Natural killer cell treated with Interleukin-12 subunit alpha and Interleukin-12 subunit beta and Interleukin-15 and Interleukin-18, amount 100 ng/mL, for 72 hours (primary cell): ENCODE data around the gene ANKRD31. TPM values are rescaled to one million over a fixed set of nuclear protein-coding genes. Genes with fewer than 3 reads are reported as not detected.

Experiments
- ATAC-seq, 2 donors: fragments of 150-1000 bp; cut with Tn5 transposase in 1 of 2; sonication (Bioruptor Pico), chemical (Tn5 transposase) in 1 of 2; 2 replicates each; pipeline ENCODE4 v1.10.0; 2021
- DNase-seq: peaks from one replicate; pipeline ENCODE4 v3.0.0; 2022; ENCODE audit warnings: low spot score
- H3K27ac Mint-ChIP-seq, 2 donors: 1 replicate in 1 of 2; 2 replicates in 1 of 2; pipeline ENCODE4 v1.8.0; 2022; ENCODE audit warnings: mixed read lengths in 2 of 2, mild to moderate bottlenecking in 1 of 2, moderate library complexity in 1 of 2
- H3K27me3 Mint-ChIP-seq, 2 donors: 1 replicate in 1 of 2; 2 replicates in 1 of 2; pipeline ENCODE4 v1.8.0; 2022; ENCODE audit warnings: mixed read lengths in 2 of 2
- H3K36me3 Mint-ChIP-seq: one replicate; pipeline ENCODE4 v1.8.0; 2022; ENCODE audit warnings: mixed read lengths
- H3K4me1 Mint-ChIP-seq, 2 donors: 1 replicate in 1 of 2; 2 replicates in 1 of 2; pipeline ENCODE4 v1.8.0; 2022; ENCODE audit warnings: low read depth in 2 of 2, mixed read lengths in 2 of 2, mild to moderate bottlenecking in 1 of 2
- H3K4me3 Mint-ChIP-seq: one replicate; pipeline ENCODE4 v1.8.0; 2022; ENCODE audit warnings: mixed read lengths
- H3K9me3 Mint-ChIP-seq: 2 replicates; pipeline ENCODE4 v1.8.0; 2022; ENCODE audit warnings: mixed read lengths
- total RNA-seq, 2 donors: library from RNA; stranded (reverse); gene quantifications; one replicate each; pipeline ENCODE4 v1.2.3, GENCODE V29; 2022

Gene ANKRD31
- total RNA-seq, 2 donors from 2014 or later = 0.22 TPM; not detected in 1

GRCh38 chr5:75055727-75056144 is 180.9 kb downstream of the ANKRD31 start:
- DNase-seq (no peak), ATAC-seq (no peak)
- peaks cover 37 to 42% of the 10 kb centered on the region in 2 donors for H3K27me3 Mint-ChIP-seq
- H3K36me3 Mint-ChIP-seq = no peaks in the 10 kb centered on the region
- H3K4me3 Mint-ChIP-seq = no peak overlapping the region
- H3K4me1 Mint-ChIP-seq = peaks cover 19 to 22% of the 10 kb centered on the region in 2 donors
- no peak overlapping the region for H3K27ac Mint-ChIP-seq
- H3K9me3 Mint-ChIP-seq = no peaks in the 10 kb centered on the region

GRCh38 chr5:75054134-75054930 is 182.3 kb downstream of the ANKRD31 start:
- Mint-ChIP-seq H3K9me3 (no peaks in the 10 kb centered on the region), H3K27me3 (peaks cover 38 to 46% of the 10 kb centered on the region in 2 donors), H3K27ac (no peak overlapping the region), H3K4me1 (peaks cover 29 to 36% of the 10 kb centered on the region in 2 donors), H3K4me3 (peak overlapping the region; percentile 88), H3K36me3 (no peaks in the 10 kb centered on the region)
- ATAC-seq (no peak), DNase-seq (no peak)

- Mint-ChIP-seq H3K36me3 (no peaks in the 10 kb centered on the region), H3K4me3 (peak overlapping the region; percentile 88), H3K27ac (no peak overlapping the region), H3K4me1 (peaks cover 34 to 42% of the 10 kb centered on the region in 2 donors), H3K9me3 (no peaks in the 10 kb centered on the region), H3K27me3 (peaks cover 37 to 42% of the 10 kb centered on the region in 2 donors)
- peak; percentile 55 to 57 for ATAC-seq
- DNase-seq = peak; percentile 61
These were observed 183.2 kb downstream of the ANKRD31 start for GRCh38 chr5:75053304-75054133.

- Mint-ChIP-seq H3K4me3 (peak overlapping the region; percentile 88), H3K4me1 (peaks cover 39 to 48% of the 10 kb centered on the region in 2 donors), H3K27ac (no peak overlapping the region), H3K9me3 (no peaks in the 10 kb centered on the region), H3K27me3 (peaks cover 37 to 40% of the 10 kb centered on the region in 2 donors), H3K36me3 (no peaks in the 10 kb centered on the region)
- DNase-seq = no peak
- peak in 1 of 2 donors; percentile 60 for ATAC-seq
These were observed 183.7 kb downstream of the ANKRD31 start for GRCh38 chr5:75053054-75053303.

GRCh38 chr5:75052192-75053053 is 184.3 kb downstream of the ANKRD31 start, which contains the start of gene GCNT4:
Gene GCNT4 (minus strand): TSS chr5:75052558. CDS start chr5:75030037, 22,521 bp downstream.
- DNase-seq = peak; percentile 77
- Mint-ChIP-seq H3K27ac (peak within 1 kb of the TSS; percentile 13 to 24), H3K27me3 (peaks cover 37 to 40% of the 10 kb centered on the region in 2 donors), H3K36me3 (no peaks in the 10 kb centered on the region), H3K4me3 (peak within 1 kb of the TSS; percentile 88), H3K4me1 (peaks cover 41 to 53% of the 10 kb centered on the region in 2 donors), H3K9me3 (no peaks in the 10 kb centered on the region)
- peak; percentile 57 to 86 for ATAC-seq

GRCh38 chr5:75051217-75051751 is 185.4 kb downstream of the ANKRD31 start:
- DNase-seq = no peak
- H3K9me3 Mint-ChIP-seq = no peaks in the 10 kb centered on the region
- H3K27ac Mint-ChIP-seq = peak overlapping the region; percentile 13 to 24

GRCh38 chr5:75050415-75050814 is 186.3 kb downstream of the ANKRD31 start:
- Mint-ChIP-seq H3K4me1 (peaks cover 41 to 54% of the 10 kb centered on the region in 2 donors), H3K9me3 (no peaks in the 10 kb centered on the region), H3K4me3 (peak overlapping the region; percentile 82), H3K27me3 (peaks cover 28 to 32% of the 10 kb centered on the region in 2 donors), H3K36me3 (no peaks in the 10 kb centered on the region), H3K27ac (peak overlapping the region in 1 of 2 donors; percentile 24)
- DNase-seq = no peak
- no peak for ATAC-seq

More at GRCh38 chr5:75051217-75051751, 185.4 kb downstream of the ANKRD31 start:
- ATAC-seq = no peak
- peak overlapping the region; percentile 82 for H3K4me3 Mint-ChIP-seq
- peaks cover 36% of the 10 kb centered on the region in 2 donors for H3K27me3 Mint-ChIP-seq
- H3K4me1 Mint-ChIP-seq = peaks cover 41 to 53% of the 10 kb centered on the region in 2 donors
- H3K36me3 Mint-ChIP-seq = no peaks in the 10 kb centered on the region

GRCh38 chr5:75049456-75050351 is 187.0 kb downstream of the ANKRD31 start:
- Mint-ChIP-seq H3K4me3 (peak overlapping the region; percentile 66), H3K4me1 (peaks cover 44 to 55% of the 10 kb centered on the region in 2 donors), H3K9me3 (no peaks in the 10 kb centered on the region), H3K36me3 (no peaks in the 10 kb centered on the region), H3K27me3 (peaks cover 22 to 27% of the 10 kb centered on the region in 2 donors), H3K27ac (peak overlapping the region in 1 of 2 donors; percentile 53)
- no peak for ATAC-seq
- DNase-seq = peak; percentile 81

GRCh38 chr5:75048457-75048953 is 188.2 kb downstream of the ANKRD31 start:
- H3K4me3 Mint-ChIP-seq = peak overlapping the region; percentile 66
- DNase-seq (no peak), ATAC-seq (peak in 1 of 2 donors; percentile 35)
- peaks cover 18 to 29% of the 10 kb centered on the region in 2 donors for H3K27me3 Mint-ChIP-seq
- peaks cover 39 to 54% of the 10 kb centered on the region in 2 donors for H3K4me1 Mint-ChIP-seq
- no peaks in the 10 kb centered on the region for H3K9me3 Mint-ChIP-seq
- H3K36me3 Mint-ChIP-seq = no peaks in the 10 kb centered on the region
- H3K27ac Mint-ChIP-seq = no peak overlapping the region

GRCh38 chr5:75047356-75047755 is 189.3 kb downstream of the ANKRD31 start:
- Mint-ChIP-seq H3K27me3 (peaks cover 18 to 34% of the 10 kb centered on the region in 2 donors), H3K4me3 (no peak overlapping the region), H3K9me3 (no peaks in the 10 kb centered on the region), H3K4me1 (peaks cover 38 to 53% of the 10 kb centered on the region in 2 donors), H3K36me3 (no peaks in the 10 kb centered on the region), H3K27ac (no peak overlapping the region)
- ATAC-seq (no peak), DNase-seq (no peak)

GRCh38 chr5:75046366-75047142 is 190.1 kb downstream of the ANKRD31 start:
- Mint-ChIP-seq H3K27ac (no peak overlapping the region), H3K27me3 (peaks cover 11 to 28% of the 10 kb centered on the region in 2 donors), H3K4me1 (peaks cover 31 to 45% of the 10 kb centered on the region in 2 donors), H3K9me3 (no peaks in the 10 kb centered on the region), H3K36me3 (no peaks in the 10 kb centered on the region), H3K4me3 (no peak overlapping the region)
- ATAC-seq (no peak), DNase-seq (no peak)
